SK-N-SH (cell line): Measurements from ENCODE around the gene SLC39A9. TPM values are rescaled to one million over a fixed set of nuclear protein-coding genes. Genes with fewer than 3 reads are reported as not detected.
"Not testable (repeated sequence)": the region's sequence is repeated elsewhere in the genome, so short reads cannot be mapped to it uniquely, and the experiment has no call there.

Experiments
- CTCF ChIA-PET: fragments of 300-600, 350-600 bp; formaldehyde crosslinking; extraction: SDS; loops from one replicate; lab custom pipeline; 2021; lab: Yijun Ruan, JAX
- POLR2A ChIA-PET: fragments of 350-600 bp; sonication (Branson Sonifier 250); formaldehyde crosslinking; extraction: SDS; loops from one replicate; lab custom pipeline; 2020; ENCODE audit warnings: antibody characterized with exemption, inconsistent platforms; lab: Yijun Ruan, JAX
- DNase-seq: peaks from one replicate; pipeline ENCODE4 v3.0.0; 2012
- H2AFZ ChIP-seq: fragments of 200-600 bp; sonication (generic); 2 replicates; pipeline ENCODE4 v1.8.1; 2016; ENCODE audit warnings: antibody characterized with exemption, mild to moderate bottlenecking, low read depth
- H3F3A ChIP-seq: fragments of 200-600 bp; sonication (generic); replicated peaks from 2 replicates; pipeline ENCODE3; 2016; ENCODE audit warnings: antibody characterized with exemption, mild to moderate bottlenecking; ENCODE audit not compliant: insufficient read depth
- H3K27ac ChIP-seq, 2 experiments: fragments of 200-500 bp in 1 of 2; fragments of 200-600 bp in 1 of 2; sonication (Bioruptor generic) in 1 of 2; sonication (generic), shearing (Covaris generic) in 1 of 2; 2 replicates each; pipeline versions ENCODE4 v1.5.1 to v1.6.1; 2014 to 2016; ENCODE audit warnings: low read depth in 2 of 2, inconsistent platforms in 1 of 2, low read length in 1 of 2, mild to moderate bottlenecking in 1 of 2, mixed read lengths in 1 of 2
- H3K27me3 ChIP-seq: fragments of 200-600 bp; sonication (generic), shearing (Covaris generic); 2 replicates; pipeline ENCODE4 v1.6.1; 2016; ENCODE audit warnings: mixed run types; ENCODE audit not compliant: insufficient read depth
- H3K36me3 ChIP-seq, 2 experiments: fragments of 200-500 bp in 1 of 2; fragments of 200-600 bp in 1 of 2; sonication (Bioruptor generic) in 1 of 2; sonication (generic) in 1 of 2; replicated peaks in 1 of 2; 2 replicates each; pipeline versions ENCODE3 to v1.5.1; 2014 to 2016; ENCODE audit warnings: low read length in 1 of 2, mild to moderate bottlenecking in 1 of 2; ENCODE audit not compliant: insufficient read depth in 2 of 2, control insufficient read depth in 1 of 2
- H3K4me1 ChIP-seq, 2 experiments: fragments of 200-500 bp in 1 of 2; fragments of 200-600 bp in 1 of 2; sonication (Bioruptor generic) in 1 of 2; sonication (generic), shearing (Covaris generic) in 1 of 2; 2 replicates each; pipeline versions ENCODE4 v1.5.1 to v1.6.1; 2014 to 2016; ENCODE audit warnings: low read depth in 1 of 2, low read length in 1 of 2, mixed run types in 1 of 2; ENCODE audit not compliant: insufficient read depth in 2 of 2, control insufficient read depth in 1 of 2
- H3K4me2 ChIP-seq: fragments of 200-600 bp; sonication (generic), shearing (Covaris generic); 2 replicates; pipeline ENCODE4 v1.6.1; 2017; ENCODE audit warnings: mixed run types
- H3K4me3 ChIP-seq, 2 experiments: fragments of 200-500 bp in 1 of 2; fragments of 200-600 bp in 1 of 2; sonication (Bioruptor generic) in 1 of 2; sonication (generic), shearing (Covaris generic) in 1 of 2; 2 replicates each; pipeline versions ENCODE4 v1.5.1 to v1.8.1; 2014 to 2016; ENCODE audit warnings: low read depth in 2 of 2, inconsistent platforms in 1 of 2, low read length in 1 of 2, mild to moderate bottlenecking in 1 of 2, mixed read lengths in 1 of 2, moderate library complexity in 1 of 2
- H3K79me2 ChIP-seq: fragments of 200-600 bp; sonication (generic); 2 replicates; pipeline ENCODE4 v1.8.1; 2017; ENCODE audit warnings: mild to moderate bottlenecking; ENCODE audit not compliant: insufficient read depth
- H3K9ac ChIP-seq: fragments of 200-600 bp; sonication (generic); 2 replicates; pipeline ENCODE4 v1.6.1; 2017; ENCODE audit warnings: mixed run types
- H3K9me2 ChIP-seq: fragments of 200-600 bp; sonication (generic); 2 replicates; pipeline ENCODE4 v1.6.1; 2017; ENCODE audit warnings: mixed run types
- H3K9me3 ChIP-seq: fragments of 200-600 bp; sonication (generic); 2 replicates; pipeline ENCODE4 v1.6.1; 2017; ENCODE audit warnings: mixed run types, mild to moderate bottlenecking, moderate library complexity
- H4K20me1 ChIP-seq: fragments of 200-600 bp; sonication (generic); 2 replicates; pipeline ENCODE4 v1.6.1; 2017; ENCODE audit warnings: mild to moderate bottlenecking, mixed run types; ENCODE audit not compliant: insufficient read depth
- CTCF ChIP-seq: fragments of 200-600 bp; sonication (generic); IDR thresholded peaks from 2 replicates; pipeline ENCODE4 v1.6.1; 2017; ENCODE audit warnings: antibody characterized with exemption, mild to moderate bottlenecking, moderate library complexity
- ELF1 ChIP-seq: IDR thresholded peaks from 2 replicates; pipeline ENCODE4 v1.4.0; 2012
- EZH2phosphoT487 ChIP-seq: fragments of 200-600 bp; sonication (generic); IDR thresholded peaks from 2 replicates; pipeline ENCODE4 v1.6.1; 2017; ENCODE audit warnings: low read depth, mixed run types, mild to moderate bottlenecking, antibody characterized with exemption, moderate library complexity, borderline replicate concordance
- FOSL2 ChIP-seq: IDR thresholded peaks from 2 replicates; pipeline ENCODE4 v1.4.0; 2012; ENCODE audit warnings: low read depth, mild to moderate bottlenecking, moderate library complexity, borderline replicate concordance
- FOXJ3 ChIP-seq: sonication (generic); formaldehyde crosslinking; IDR thresholded peaks from 2 replicates; pipeline ENCODE4 v1.5.1; 2020; ENCODE audit warnings: mild to moderate bottlenecking, missing genetic modification reagents
- FOXM1 ChIP-seq: IDR thresholded peaks from 2 replicates; pipeline ENCODE4 v1.4.0; 2012; ENCODE audit warnings: low read depth, mild to moderate bottlenecking
- NRF1 ChIP-seq: IDR thresholded peaks from 2 replicates; pipeline ENCODE4 v1.6.1; 2012; ENCODE audit warnings: low read depth, mild to moderate bottlenecking, low read length
- PBX3 ChIP-seq: IDR thresholded peaks from 2 replicates; pipeline ENCODE4; 2012
- POLR2AphosphoS5 ChIP-seq: IDR thresholded peaks from 2 replicates; pipeline ENCODE4 v1.6.1; 2012; ENCODE audit warnings: low read depth, low read length
- RAD21 ChIP-seq: IDR thresholded peaks from 2 replicates; pipeline ENCODE4 v1.6.1; 2012; ENCODE audit warnings: mild to moderate bottlenecking, low read length
- RXRA ChIP-seq: IDR thresholded peaks from 2 replicates; pipeline ENCODE4 v1.4.0; 2012; ENCODE audit warnings: low read depth, mild to moderate bottlenecking, borderline replicate concordance
- SMC3 ChIP-seq: IDR thresholded peaks from 2 replicates; pipeline ENCODE4 v1.6.1; 2012; ENCODE audit warnings: low read depth, low read length, improper control_type of control experiment
- TCF12 ChIP-seq: IDR thresholded peaks from 2 replicates; pipeline ENCODE4 v1.4.0; 2012
- ZBTB33 ChIP-seq: IDR thresholded peaks from 2 replicates; pipeline ENCODE4 v1.4.0; 2012; ENCODE audit warnings: low read depth, borderline replicate concordance
- WGBS: methylation state at CpG from one replicate; pipeline ENCODE4 v1.1.6; 2017; ENCODE audit warnings: low lambda C conversion rate; 5-methylcytosine and 5-hydroxymethylcytosine counted together
- polyA plus RNA-seq, 3 experiments: library from polyadenylated mRNA; depleted of rRNA; stranded (reverse); fragments of >200 nt; gene quantifications; 2 replicates each; pipeline ENCODE4 v1.2.3, GENCODE V29; 2012
- TF ChIP-seq, protein P1 (sequence below): IDR thresholded peaks from 2 replicates; pipeline ENCODE4 v1.4.0; 2012; ENCODE audit warnings: low read depth

Gene SLC39A9
- polyA plus RNA-seq, 1 of the 3 experiments (the other 2 are of a cell fraction) = 39.8 TPM

GRCh38 chr14:69413483-69413882 is 15.0 kb downstream of the SLC39A9 start:
- no peaks in the 10 kb centered on the region for H3K9me2 ChIP-seq
- ChIA-PET CTCF (no interaction called here), POLR2A (no interaction called here)
- peaks cover 90% of the 10 kb centered on the region for H3K79me2 ChIP-seq
- H3K4me1 ChIP-seq = no peaks in the 10 kb centered on the region
- no peak overlapping the region for H3K4me2 ChIP-seq
- peaks cover 0 to 14% of the 10 kb centered on the region in 2 experiments for H3K36me3 ChIP-seq
- DNase-seq = no peak
- peaks cover 5% of the 10 kb centered on the region for H3F3A ChIP-seq
- H4K20me1 ChIP-seq = peaks cover 36% of the 10 kb centered on the region; the same call in 1 of the 2 replicates
- H3K9me3 ChIP-seq = no peaks in the 10 kb centered on the region
- H3K27me3 ChIP-seq = no peaks in the 10 kb centered on the region
- H3K4me3 ChIP-seq = no peak overlapping the region
- no peak overlapping the region for H3K9ac ChIP-seq
- 95% methylated on average over 2 of the region's 2 CpGs for WGBS
- H3K27ac ChIP-seq = no peak overlapping the region
- TF ChIP-seq PBX3 = no peak
- no peak overlapping the region for H2AFZ ChIP-seq

DNA sequence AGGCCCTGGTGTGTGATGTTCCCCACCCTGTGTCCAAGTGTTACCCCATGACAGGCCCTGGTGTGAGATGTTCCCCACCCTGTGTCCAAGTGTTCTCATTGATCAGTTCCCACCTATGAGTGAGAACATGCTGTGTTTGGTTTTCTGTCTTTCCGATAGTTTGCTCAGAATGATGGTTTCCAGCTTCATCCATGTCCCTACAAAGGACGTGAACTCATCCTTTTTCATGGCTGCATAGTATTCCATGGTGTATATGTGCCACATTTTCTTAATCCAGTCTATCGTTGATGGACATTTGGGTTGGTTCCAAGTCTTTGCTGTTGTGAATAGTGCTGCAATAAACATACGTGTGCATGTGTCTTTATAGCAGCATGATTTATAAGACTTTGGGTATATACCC is 17.6 kb downstream of the SLC39A9 start:
- H2AFZ ChIP-seq, H3K9ac ChIP-seq, CTCF ChIA-PET, H3K27me3 ChIP-seq, H3K4me2 ChIP-seq, H3K9me2 ChIP-seq, H3K9me3 ChIP-seq, H3K4me1 ChIP-seq, H3K36me3 ChIP-seq, H3K27ac ChIP-seq, H3K4me3 ChIP-seq, DNase-seq, POLR2A ChIA-PET, H3F3A ChIP-seq: not testable (repeated sequence)
- 83% methylated on average over 4 of the region's 4 CpGs for WGBS
- Histone ChIP-seq H4K20me1 (peaks cover 35% of the 10 kb centered on the region; the same call in 1 of the 2 replicates), H3K79me2 (peaks cover 88% of the 10 kb centered on the region)

DNA sequence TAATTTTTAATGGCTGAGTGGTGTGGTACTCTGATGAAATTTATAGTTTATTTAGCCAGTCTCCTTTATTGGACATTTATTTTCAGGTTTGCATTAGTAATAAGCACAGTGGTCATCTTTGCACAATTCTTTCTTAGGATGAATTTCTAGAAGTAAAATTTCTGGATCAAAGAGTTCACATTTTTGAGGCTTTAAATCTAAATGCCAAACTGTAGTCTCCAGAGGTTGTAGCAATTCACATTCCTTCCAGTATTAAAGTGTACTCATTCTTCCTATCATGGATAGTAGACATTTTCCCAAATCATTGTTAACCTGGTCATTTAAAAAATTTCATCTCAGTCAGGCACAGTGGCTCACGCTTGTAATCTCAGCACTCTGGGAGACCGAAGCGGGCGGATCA is 24.8 kb downstream of the SLC39A9 start:
- H3K9me2 ChIP-seq = no peaks in the 10 kb centered on the region
- H3K36me3 ChIP-seq = peaks cover 27 to 41% of the 10 kb centered on the region in 2 experiments
- H3K9me3 ChIP-seq = no peaks in the 10 kb centered on the region; the same call in 1 of the 2 replicates
- TF ChIP-seq FOXM1 (no peak), TCF12 (no peak), CTCF (no peak), EZH2phosphoT487 (no peak), FOXJ3 (CRISPR knock-in tag) (no peak), FOSL2 (no peak), ZBTB33 (no peak), ELF1 (no peak), POLR2AphosphoS5 (no peak), NRF1 (no peak), RXRA (no peak), RAD21 (no peak), SMC3 (no peak)
- TF ChIP-seq, protein P1, sequence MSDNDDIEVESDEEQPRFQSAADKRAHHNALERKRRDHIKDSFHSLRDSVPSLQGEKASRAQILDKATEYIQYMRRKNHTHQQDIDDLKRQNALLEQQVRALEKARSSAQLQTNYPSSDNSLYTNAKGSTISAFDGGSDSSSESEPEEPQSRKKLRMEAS = no peak
- H4K20me1 ChIP-seq = peaks cover 13% of the 10 kb centered on the region; the same call in 1 of the 2 replicates
- peaks cover 6% of the 10 kb centered on the region for H3F3A ChIP-seq
- no peak overlapping the region for H3K4me3 ChIP-seq
- H3K79me2 ChIP-seq = peaks cover 60% of the 10 kb centered on the region
- H3K4me1 ChIP-seq = no peaks in the 10 kb centered on the region
- DNase-seq = no peak
- WGBS = 94% methylated on average over 4 of the region's 4 CpGs
- CTCF ChIA-PET = no interaction called here
- H3K4me2 ChIP-seq = no peak overlapping the region
- H3K27ac ChIP-seq = no peak overlapping the region
- POLR2A ChIA-PET = no interaction called here
- H3K27me3 ChIP-seq = no peaks in the 10 kb centered on the region
- no peak overlapping the region for H2AFZ ChIP-seq
- H3K9ac ChIP-seq = no peak overlapping the region
